CD4-positive, alpha-beta T cell treated with Interleukin-4 for 4 hours (primary cell): ENCODE measurements around the gene FOXN3.
"Not testable (repeated sequence)": the region's sequence is repeated elsewhere in the genome, so short reads cannot be mapped to it uniquely, and the experiment has no call there.

ENCODE experiments used
- DNase-seq: peaks from one replicate; pipeline ENCODE4 v3.0.0-alpha.2; 2020

The FOXN3 gene

DNA sequence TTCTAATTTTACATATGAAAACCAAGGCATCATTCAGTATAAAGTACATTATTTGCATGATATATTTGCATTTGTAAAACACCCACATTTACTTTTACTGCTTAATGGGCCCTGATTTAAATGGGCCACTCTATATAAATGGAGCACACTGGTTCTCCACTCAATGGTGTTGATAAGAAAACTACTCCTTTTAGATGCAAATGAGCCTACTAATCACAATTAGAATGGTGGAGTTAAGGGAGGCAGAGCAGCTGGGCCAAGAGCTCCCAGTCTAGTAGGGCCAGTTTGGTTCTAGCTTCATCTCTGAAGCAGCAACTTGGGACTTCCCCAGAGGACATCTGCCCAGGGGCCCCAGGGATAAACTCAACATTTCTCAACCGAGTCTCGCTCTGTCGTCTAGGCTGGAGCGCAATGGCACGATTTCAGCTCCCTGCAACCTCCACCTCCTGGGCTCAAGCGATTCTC is 120.7 kb downstream of the FOXN3 start:
- no peak for DNase-seq

DNA sequence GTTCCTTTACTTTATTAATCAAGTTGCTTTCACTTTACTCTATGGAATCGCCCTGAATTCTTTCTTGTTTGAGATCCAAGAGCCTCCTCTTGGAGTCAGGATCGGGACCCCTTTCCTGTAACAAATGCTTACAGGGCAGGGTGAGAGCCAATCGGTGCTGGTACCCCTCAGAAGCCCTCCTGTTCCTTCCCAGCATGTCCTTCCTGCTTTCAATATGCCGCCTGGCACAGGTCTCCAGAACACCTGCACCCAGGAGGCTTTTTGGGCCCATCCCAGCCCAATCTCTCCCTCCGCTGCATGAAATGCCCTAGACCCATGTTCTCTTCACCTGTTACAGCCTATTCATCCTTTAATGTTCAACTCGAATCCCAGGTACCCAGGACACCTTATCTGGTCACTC is 122.2 kb downstream of the FOXN3 start:
- DNase-seq = no peak

DNA sequence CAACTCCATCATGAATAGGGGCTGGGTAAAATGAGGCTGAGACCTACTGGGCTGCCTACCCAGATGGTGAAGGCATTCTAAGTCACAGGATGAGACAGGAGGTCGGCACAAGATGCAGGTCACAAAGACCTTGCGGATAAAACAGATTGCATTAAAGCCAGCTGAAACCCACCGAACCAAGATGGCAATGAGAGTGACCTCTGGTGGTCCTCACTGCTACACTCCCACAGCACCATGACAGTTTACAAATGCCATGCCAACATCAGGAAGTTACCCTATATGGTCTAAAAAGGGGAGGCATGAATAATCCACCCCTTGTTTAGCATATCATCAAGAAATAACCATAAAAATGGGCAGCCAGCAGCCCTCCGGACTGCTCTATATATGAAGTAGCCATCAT is 122.6 kb downstream of the FOXN3 start:
- not testable (repeated sequence) for DNase-seq

DNA sequence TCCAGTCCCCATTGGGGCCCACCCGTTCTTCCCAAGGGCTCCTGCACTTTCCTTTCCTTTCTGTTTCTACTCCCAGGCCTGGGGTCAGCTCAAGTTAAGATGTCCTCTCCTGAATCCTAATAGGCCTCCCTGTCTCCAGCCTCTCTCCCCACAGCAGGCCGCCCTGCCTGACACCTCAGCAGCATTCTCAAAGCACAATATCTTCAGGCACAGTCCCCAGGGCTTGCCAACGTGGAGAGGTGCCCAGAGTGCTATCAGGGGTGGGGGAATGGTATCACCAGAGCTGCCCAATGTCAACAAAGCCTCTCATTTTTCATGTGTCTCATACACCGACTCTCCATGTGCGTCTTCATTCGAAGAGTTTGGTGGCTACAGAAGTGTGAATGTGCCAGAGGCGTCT is 123.0 kb downstream of the FOXN3 start:
- no peak for DNase-seq

DNA sequence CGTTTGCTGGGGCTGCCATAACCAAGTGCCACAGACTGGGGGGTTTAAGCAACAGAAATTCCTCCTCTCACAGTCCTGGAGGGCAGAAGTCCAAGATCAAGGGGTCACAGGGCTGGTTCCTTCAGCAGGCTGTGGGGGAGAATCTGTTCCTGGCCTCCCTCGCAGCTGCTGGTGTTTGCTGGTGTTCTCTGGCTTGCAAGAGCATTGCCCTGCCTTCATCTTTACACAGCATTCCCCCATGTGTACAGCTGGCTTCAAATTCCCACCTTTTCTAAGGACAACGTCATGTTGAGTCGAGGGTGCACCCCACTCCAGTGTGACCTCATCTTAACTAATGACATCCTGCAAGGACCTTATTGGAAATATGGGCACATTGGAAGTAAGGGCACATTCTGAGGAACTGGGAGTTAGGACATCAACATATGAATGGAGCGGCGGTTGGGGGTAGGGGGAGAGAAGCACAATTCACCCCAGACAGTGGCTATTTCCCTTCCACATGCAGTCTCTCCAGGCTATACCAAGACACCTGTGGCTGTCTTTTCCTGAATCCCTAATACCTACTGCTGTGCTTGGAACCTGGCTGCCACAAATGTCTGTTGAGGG is 123.6 kb downstream of the FOXN3 start:
- DNase-seq = no peak

DNA sequence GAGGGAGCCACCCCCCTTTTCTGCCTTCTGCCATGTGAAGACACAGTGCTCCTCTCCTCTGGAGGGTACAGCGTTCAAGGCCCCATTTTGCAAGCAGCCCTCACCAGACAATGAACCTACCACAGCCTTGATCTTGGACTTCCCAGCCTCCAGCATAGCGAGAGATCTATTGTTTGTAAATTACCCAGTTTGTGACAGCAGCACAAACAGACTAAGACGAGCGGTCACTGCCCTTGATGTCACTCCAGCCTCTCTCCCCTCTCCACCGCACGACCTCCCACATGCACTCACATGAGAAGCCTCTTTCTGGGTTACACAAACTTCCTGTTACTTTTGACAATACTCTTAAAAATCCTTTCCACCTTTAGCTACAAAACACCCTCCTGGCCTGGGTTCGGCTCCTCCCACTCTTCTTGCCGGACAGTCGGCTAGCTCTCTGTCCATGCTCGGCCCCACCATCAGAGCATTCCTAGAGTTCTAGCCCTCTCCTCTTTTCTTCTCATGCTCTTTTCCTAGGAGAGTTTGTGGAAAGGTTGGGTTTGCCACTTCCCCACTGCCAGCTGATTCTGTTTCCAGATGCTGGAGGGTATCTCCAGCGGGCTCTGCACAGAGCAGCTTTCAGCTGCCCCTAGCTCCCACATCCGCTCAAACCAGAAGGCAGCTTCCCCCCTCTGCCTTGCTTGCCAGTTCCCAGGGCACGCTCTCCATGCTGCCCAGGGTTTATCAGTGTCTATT is 124.3 kb downstream of the FOXN3 start:
- DNase-seq = no peak

DNA sequence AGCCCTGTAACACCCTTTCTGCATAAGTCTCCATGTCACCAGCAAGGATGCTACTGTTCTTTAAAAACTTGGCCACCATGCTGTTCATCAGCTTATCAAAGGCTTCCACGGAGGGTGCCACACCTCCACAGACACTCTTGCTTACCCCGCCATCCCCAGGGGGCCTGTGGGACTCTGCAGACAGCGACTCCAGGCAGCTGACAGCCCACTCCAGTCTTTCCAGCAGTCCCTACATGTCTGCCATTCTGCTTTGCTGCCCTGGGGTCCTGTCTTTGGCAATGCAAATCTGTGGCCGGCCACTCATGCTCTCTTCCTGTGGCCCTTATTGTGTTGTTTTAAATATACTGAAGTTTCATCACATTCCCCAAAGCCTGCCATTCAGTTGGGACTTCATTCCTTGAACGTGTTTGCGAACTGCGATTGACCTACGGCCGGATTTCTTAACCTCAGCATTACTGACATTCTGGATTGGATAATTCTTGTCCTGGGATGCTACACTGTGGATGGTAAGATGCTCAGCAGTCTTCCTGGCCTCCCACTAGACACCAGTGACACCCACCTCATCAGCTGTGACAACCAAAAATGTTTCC is 125.6 kb downstream of the FOXN3 start:
- DNase-seq = no peak

DNA sequence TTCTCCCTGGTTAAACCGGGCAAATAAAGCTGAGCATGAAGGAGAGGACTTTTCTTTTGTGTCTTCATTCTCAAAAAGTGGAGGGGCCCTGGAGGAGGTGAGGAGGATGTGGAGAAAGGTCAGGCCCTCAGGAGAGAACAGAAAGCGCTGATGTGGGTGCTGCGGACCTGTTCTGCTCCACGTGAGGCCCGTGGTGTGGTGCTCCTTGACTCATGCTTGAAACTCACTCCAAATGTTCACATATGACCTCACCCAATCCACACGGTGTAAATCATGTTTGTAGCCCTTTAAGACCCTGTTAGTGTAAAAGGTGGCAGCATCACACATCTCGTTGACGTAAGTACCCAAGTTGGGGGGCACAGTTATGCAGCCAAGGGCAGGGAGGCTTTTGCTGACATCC is 126.2 kb downstream of the FOXN3 start:
- no peak for DNase-seq

DNA sequence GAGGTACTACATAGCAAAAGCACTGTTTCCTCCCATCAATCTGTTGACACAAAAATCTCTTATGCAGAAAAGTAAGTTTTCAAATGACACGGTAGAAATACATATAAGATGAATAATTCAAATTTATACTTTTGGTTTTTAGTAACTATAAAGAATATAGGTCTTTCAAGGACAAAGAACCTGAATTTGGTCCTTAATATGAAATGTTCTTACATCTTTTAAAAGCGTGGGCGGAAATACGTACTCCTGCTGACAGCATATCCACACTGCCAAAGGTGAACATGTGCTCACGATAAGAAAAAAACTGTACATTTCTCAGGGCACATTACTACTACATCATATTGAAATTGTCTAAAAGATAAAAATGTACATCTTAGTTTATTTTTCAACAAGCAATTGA is 127.6 kb downstream of the FOXN3 start:
- no peak for DNase-seq

DNA sequence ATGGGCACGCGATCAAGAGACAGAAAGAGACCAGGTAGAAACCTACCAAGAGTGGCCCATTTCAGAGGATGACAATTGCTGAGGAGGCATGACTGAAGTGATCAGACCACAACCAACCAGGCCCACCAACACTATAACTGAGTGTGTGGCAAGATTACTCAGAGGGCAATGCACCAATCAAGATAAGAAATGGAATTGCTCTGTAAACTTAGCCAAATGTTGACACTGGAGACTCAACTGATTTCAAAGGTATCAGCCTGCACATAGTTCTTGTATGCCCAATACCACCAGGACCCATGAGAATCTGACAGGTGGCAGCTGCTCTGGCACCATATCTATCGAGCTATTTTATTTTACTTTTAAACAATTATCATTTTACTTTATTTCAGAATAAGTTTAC is 128.9 kb downstream of the FOXN3 start:
- DNase-seq = no peak

DNA sequence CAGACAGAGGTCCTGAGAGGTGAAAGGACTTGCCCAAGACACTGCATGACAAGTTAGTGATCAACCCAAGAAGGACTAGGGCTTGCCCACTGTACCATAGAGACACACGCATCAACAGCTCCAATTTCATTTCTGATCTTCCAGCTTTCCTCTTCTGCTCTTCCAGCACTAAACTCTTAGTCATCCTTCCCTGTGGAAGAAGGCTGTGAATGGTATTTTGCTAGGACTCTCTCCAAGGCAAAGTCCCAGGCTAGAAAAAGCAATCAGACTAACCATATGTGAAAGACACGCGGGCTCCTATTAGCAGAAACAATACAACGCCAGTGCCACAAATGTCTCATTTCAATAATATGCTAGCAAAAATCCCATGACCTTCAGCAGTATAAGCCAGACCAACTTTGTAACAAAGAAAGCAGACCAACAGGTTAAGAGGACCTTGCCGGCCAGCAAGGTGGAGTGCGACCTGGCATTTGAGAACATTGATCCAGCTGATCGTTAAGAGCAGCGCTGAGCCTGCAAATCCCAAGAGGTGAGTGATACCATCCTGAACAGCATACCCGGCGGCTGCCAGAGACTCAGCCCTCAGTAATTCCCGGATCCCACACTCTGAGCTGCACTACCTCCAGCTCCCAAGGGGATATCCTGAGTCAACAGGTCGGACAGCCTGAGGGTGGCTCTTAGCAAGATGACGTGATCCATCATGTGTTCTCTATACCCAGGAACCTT is 132.5 kb downstream of the FOXN3 start:
- no peak for DNase-seq

DNA sequence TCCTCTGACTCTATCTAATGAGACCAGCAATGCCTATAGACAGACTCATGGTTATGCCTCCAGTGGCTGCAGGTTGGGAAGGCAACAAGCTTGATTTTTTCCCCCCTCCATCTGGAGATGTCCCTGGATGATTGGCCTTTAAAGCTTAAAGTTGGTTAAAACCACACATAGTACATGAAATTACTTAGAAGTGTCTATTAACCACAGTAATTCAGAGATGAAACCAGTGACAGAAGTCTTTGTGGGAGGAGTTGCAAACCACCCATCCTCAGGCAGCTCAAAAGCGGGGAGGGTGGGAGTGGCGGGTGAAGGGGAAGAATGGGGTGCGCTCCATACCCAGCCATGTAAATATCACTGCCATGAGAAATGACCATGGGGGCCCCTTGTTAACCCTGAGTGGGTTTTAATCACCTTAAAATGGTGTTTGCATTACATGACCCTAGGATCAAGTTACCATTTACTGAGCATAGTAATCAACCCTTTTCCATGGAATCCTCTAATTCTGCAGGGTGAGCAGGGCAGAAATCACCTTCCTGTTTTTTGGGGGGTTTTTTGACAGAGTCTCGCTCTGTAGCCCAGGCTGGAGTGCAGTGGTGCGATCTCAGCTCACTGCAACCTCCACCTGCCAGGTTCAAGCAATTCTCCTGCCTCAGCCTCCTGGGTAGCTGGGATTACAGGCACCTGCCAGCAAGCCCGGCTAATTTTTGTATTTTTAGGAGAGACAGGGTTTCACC is 133.5 kb downstream of the FOXN3 start:
- DNase-seq = peak; percentile 44

DNA sequence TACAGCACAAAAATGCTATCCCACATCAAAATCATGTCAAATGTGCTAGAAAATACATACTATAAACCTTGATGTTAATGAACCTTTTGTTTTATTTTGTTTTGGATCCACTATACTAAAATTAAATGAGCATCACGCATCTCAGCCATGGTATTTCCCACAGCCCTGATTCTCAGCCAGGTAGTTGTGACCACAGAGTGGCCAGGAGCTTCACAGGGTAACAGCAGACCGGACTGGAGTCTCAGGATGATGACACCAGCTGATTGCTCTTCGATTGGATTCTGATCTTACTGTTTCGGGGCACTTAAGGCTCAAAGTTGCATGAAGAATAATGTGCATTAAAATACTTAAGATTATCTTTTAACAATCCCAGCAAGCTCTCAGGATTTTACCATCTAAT is 134.8 kb downstream of the FOXN3 start:
- no peak for DNase-seq

DNA sequence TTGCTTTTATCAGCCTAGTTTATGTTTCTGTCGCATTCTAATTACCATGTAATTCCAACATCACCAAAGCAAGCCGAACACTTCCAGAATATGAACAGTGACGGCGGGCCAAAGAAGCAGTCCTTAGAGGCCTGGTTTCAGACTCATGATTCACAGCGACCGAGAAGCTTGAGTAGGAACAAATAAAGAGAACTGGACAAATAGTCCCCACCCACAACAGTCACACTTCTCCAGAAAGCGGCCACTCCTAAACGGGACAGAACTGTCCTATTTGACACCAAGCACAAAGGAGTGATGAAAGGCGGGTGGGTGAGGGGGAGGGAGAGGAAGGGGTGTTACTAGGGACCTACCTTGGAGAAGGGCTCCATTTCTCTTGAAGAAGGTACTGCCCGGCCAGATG is 136.4 kb downstream of the FOXN3 start:
- no peak for DNase-seq

DNA sequence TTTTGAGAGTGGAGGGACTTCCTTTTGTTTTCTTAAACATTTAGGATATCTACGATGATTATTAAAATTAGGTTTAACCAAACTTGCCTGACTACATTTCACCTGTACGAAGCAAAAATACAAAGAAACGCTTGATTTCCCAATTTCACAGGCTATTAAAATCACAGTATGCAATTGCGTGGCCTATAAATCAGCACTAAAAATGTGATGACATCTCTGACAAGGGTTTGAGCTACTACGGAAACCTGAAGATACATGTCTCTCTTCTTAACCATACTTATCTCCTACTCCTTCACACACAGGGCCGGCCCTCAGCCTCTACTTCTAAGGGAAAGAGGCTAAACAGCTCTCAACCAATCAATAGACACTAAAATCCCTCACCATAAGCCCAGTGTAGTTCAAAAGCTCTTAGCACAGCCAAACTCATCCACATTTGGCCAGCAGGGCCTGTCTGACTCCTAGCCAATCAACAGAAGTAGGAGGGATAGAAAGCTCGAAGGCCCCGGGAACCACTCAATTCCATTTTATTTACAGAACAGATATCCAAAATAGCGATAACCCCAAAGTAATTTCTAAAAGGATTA is 137.3 kb downstream of the FOXN3 start:
- DNase-seq = no peak

DNA sequence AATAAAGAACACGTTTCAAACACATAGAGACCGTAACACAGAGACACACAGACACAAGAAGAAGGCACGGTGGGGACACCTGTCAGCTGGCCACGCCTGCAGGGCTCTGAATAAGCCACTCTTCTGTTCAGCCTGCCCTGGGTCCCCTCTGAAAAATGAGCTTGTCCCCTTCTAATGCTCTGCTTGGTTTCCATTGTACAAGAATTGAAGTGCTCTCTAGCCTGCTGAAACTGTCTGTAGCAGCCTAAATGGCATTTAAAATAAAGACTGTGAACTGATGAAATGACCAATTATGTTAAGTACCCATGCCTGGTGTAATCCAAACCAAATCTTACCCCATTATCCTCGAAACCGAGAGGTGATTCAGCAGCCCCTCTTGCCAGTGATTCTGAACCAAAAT is 139.8 kb downstream of the FOXN3 start:
- DNase-seq = no peak

DNA sequence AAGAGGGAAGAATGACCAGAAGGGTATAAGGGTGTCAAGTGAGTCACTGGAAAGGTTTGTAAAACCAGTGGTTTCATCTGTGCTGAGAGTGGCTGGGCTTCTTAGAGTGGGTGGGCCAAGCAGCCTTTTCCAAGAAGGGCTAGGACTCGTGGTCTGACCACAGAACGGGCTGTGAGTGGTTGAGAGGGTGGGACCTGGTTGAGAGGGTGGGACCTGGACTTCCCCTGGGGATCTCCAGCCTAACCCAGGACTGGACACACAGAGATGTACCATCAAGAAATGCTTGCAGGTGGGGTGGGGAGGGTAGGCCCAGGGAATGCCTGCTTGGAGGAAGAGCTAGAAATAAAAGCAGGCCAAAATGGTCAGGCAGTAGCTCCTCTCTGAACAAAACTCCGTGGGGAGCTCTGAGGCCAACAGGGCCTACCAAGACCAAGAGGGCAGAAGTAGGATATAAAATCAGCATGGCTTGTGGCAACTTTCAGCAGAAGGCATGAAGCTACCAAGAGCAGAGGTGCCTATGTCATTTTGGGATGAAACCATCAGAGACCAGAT is 140.5 kb downstream of the FOXN3 start:
- DNase-seq = peak; percentile 64

DNA sequence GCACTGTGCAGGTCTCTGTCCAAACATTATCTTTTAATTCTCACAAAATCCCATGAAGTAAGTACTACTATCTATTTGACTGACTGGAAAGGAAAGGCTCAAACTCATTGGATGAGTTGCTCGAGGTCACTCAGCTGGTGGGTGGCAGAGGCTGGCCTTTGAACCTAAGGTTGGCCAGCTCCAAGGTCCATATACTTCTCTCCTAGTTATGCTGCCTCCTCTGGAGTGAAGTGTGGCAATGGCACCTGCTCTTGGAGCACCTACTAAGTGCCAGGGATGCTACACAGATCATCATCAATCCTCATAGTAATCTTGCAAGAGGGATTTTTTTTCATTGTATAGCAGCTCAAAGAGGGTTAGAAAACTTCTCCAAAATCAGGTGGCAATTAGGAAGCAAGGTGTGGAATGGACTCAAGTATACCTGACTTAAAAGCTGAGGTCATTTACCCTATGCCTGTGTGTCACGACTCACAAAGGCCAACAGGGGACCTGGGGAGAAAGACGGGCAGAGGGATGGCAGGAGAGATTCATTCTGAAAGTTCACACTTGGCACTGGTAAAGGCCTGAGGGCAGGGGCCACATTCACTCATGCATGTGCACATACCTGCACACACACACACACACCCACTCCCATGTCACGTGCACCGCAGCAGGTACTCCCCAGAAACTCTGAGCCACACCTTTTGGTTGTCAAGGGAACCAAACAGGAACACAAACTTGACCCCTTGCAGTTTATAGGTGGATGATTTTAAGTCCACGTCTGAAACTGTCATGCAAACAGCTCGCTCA is 146.4 kb downstream of the FOXN3 start:
- peak; percentile 45 for DNase-seq

DNA sequence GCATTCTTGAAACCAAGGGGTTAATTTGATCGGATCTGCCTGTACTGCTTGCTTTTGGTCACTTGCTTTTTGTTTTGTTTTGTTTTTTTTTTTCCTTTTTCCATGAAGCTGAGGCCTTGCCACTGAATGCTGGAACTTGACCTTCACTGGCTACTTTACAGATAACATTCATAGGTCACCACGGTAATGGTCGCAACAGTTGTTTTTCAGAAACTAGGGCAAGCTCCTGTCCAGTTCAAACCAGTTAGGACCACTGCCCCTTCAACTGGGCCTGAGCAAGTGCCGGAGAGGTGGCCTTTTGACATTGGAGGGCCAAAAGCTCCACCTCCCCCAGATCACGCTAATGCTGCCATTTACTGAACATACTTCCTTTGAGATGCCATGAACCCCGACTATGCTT is 147.6 kb downstream of the FOXN3 start:
- no peak for DNase-seq

DNA sequence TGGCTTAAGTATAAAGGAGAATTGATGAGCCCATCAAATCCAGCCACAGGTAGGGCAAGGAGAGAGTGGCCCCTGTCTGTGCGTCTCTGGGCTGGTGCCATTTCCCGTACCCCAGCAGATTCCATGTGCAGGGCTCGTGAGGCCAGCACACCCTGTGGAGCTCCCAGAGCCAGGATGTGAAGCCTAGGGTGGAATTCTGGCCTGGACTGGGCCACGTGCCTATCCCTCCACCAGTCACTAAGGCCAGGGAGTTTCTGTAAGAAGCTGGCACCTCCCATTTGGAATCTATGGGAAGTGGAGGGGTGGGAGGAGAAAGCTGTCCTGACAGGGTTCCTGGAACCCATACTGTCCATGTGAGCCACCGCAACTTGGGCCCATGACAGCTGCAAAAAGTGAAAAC is 148.5 kb downstream of the FOXN3 start:
- no peak for DNase-seq

DNA sequence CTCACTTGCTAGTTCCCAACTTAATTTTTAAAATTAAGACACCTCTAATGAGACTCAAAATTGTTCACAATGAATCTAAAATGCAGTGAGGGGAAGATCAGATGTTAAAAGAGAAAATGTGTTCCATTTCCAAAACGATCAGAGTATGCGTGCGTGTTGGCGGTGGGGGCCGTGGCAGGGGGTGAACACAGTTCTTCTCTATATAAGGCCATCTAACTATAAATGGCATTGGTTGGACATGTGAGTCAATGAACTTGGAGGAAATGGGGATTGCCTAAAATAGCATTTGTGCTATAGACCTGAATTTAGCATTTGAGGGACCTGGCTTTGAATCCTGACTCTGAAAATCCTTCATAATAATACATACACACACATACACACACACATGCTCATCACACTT is 149.4 kb downstream of the FOXN3 start:
- no peak for DNase-seq

DNA sequence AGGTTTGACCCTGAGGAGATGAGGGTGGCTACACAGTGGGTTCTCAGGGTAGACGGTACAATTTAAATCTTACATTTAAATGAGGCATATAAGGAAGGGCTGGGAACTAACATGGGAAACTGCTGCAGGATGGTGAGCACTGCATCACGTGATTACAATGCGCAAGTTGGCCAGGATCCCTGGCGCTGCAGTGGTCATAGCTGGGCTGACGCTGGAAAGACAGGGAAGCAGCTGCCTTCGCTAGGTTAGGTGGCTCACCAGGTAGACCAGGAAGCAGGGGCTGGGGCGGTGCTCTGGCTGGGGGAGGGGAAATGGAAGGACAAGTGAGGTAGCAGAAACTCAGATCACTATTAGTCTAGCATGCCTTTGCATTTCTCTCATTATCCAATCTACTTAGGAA is 149.9 kb downstream of the FOXN3 start:
- DNase-seq = no peak
